HG03571 (cell line): ENCODE results near the gene GPR137.

Source experiments
- ATAC-seq: cut with Tn5 transposase; IDR thresholded peaks from one replicate; pipeline ENCODE4 v1.9.1; 2021; ENCODE audit not compliant: unreplicated experiment

Gene GPR137

DNA sequence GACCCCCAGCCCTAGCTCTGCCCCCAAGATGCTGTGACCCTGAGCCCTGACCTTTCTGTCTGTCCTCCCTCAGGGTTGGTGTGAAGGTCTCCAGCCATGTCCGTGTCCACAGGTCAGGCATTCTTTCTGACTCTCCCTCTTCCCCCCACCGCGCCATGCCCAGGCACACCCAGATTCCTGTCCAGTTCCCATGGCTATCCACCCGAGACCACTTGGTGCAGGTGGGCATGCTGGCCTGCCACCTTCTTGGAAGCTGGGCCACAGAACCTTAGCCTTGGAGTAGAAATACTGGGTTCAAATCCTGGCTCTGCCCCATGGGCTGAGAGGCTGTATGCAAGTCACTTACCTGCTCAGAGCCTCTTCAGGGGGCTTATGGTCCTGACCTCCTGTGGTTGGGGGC is 36.6 kb upstream of the GPR137 start:
- no peak for ATAC-seq

DNA sequence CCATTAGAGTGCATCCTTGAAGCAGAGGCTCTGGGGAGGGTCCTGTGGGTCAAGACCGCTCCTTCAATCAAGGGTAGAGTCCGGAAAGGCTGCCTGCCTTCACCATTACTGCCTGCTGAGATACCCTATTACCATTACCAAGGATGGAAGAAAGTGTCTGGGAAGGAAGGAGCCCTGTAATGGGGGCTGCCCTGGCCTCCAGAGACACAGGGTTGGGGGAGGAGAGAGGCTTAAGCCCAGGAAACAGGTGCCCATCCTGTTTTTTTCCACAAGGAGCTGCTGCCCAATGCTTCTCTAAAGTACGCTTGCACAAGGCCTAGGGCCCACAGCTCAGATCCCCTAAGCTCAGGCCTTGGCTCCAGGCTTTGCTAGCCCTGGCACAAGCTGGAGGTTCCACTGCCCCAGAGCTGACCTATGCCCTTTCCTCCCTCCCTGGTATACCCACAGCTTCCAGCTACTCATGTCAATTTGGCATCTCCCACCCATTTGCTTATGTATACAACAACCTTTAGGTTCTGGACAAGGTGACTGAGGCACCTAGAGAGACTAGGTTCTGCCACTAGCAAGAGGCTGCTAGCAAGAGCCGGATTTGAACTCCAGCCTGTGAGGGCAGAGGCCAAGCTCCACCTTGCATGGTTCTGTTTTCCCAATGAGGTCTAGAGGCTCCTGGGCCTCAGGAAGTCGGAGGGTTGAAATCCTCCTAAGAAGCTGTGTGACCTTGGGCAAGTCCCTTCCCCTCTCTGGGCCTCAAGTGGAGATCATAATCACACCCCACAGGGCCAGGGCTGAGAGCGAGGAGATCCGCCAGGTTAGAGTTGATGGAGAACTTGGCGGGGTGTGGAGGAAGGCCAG is 35.9 kb upstream of the GPR137 start:
- ATAC-seq, result no peak

DNA sequence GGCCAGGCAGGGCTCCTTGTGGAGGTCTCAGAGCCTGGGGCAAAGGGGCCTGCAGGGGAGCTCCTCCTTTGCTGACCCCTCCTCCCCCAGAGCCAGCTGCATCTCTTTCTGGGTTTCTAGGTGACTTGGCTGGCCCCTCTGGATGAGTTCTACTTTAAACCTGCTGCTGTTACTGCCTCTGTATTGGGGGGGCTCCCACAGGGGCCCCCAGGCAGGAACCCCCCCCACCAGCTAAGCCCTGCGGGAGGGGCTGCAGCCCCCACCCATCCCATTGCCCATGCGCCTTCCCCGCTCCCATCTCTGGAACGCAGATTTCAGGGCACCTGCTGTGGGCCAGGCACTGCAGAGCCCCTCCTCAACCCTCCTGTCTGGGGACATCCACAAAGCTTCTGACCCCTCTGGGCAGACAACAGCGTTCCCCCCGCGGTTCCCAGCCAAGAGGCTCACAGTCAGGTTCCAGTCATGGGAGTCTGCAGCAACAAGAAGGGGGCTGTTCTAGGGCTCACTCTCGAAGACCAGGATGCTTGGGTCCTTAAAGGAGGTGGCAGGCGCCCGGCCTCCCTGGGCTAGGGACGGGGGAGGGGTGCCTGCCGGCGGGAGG is 35.1 kb upstream of the GPR137 start:
- ATAC-seq, result no peak

DNA sequence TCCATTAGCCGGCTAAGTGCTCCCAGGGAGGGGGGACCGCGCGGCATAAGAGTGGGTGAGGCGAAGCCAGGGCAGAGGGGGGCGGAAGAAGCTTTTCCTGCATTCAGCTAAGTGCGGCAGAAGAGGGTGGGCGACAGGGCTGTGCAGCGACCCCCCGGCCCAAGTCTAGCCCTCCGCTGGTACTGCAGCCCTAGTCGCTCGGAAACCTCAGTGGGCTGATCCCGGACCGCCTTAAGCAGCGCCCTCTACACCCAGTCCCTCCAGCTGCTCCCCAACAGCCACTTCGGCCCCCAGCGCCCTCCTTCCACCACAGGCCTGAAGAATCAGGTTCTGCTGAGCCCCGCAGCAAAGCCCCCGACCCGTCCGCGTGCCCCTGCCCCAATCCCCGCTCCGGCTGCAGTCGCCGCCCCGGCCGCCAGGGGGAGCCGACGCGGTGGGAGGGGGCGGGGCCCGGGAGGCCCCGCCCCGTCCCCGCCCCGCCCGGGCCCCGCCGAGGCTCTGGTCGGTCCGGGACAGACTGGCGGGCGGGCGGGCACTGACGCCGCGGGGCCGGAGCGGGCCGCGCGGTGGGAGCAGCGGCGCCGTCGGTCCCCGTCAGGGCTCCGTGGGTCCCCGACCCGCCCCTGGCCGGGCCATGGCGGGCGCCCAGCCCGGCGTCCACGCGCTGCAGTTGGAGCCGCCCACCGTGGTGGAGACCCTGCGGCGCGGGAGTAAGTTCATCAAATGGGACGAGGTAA is 34.5 kb upstream of the GPR137 start, which contains the start of gene PLCB3:
TSS of gene PLCB3 (plus strand) at position 515 of the 737 bp plus-strand sequence. CDS start at position 635, 120 bp downstream.
- ATAC-seq, result no peak

DNA sequence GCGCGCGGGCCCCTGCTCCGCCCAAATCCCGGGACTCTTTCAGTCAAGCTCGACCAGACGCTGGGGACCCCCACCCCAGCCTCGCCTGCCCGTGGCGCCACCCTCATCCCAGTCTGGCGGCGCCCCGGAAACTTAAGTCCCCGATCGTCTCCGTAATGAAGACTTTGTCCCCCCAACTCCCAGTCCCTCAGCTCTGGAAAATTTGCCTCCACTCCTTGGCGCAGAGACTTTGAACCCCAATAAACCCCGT is 34.0 kb upstream of the GPR137 start:
- ATAC-seq, result no peak

DNA sequence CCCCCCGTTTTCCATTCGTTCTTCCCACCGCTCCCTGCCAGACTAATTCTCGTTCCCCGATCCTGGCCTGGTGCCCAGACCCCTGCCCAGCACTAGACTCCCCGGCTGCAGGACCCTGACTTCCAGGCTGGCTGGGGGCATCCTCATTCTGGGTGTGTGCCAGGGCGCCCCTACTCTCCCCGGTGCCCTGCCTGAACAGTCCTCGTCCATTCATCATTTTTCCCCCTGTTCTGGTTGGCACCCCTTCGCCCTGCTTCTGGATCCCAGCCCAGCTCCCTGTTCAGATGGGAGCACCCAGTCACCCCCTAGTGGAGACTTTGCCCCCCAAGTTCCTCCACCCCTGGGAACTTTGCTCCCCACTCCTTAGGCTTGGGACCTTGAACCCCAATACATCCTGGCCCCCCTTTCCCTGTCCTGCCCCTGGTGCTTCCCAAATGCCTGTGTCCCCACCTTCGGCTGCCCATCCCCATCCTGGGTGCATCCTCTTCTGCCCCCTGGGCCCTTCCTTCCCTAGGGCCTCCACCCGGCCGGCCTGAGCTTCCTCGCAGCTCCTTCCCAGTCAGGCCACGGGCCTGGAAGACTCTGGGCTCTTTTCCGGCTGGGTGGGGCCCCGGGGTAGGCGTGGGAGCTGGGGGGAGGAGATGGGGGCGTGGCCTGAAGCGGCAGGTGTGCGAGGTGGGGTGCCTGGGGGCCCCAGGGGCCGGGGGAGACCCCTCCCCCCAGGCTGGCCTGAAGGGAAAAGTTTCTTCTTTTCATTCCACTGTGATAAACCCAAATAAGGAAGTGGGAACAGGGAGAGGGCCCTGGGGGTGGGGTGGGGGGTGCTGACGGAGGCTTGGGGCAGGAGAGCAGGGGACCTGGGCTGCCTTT is 33.4 kb upstream of the GPR137 start:
- no peak for ATAC-seq

DNA sequence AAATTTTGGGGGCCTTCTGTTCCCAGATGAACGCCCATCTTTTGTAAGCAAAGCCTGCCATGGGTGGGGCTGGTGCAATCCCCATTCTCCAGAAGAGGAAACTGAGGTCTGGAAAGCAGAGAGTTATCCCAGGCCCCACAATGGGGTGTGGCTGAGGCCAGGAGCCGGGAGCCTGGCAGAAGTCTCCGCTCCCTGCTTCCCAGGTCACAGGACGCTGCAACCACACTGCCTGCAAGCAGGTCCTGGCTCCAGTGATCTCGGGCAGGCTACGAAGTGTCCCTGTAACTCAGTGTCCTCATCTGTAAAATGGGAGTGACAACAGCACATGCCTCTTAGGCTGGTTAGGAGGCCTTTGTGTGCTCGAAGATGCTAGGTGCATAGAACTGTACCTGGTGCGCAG is 32.6 kb upstream of the GPR137 start:
- ATAC-seq, result no peak

DNA sequence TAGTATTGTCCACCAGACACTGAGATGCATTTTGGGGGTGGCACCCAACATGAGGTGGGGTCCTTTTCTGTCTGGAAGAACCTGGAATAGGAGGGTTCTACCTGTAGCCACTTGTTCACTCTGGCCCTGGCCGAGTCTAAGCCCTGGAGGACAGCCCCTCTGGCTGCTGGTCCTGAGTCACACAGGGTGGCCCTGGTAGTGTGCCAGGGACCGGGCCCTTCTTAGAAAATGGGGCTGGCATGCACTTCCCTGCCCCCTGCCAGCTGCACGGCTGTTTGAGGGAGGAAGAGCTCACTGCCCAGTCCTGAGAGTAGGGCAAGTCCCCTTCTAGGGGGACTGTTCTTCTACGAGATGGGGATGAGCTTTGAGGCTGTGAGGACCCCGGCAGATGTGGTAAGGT is 32.2 kb upstream of the GPR137 start:
- ATAC-seq, result no peak

DNA sequence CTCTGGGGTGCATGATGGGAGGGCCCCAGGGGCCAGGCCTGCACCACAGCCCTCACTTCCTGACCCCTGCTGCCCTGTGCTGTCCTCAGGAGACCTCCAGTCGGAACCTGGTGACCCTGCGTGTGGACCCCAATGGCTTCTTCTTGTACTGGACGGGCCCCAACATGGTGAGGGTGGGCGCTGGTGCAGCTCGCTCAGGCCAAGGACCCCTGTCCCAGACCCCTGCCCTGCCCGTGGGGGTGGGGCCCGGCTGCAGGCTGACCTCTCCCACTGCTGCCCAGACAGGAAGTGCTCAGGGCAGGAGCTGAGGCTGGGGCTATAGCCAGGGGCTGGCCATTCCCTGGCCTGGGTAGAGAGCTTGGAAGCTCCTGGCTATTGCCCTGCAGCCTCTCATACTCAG is 31.3 kb upstream of the GPR137 start:
- no peak for ATAC-seq

DNA sequence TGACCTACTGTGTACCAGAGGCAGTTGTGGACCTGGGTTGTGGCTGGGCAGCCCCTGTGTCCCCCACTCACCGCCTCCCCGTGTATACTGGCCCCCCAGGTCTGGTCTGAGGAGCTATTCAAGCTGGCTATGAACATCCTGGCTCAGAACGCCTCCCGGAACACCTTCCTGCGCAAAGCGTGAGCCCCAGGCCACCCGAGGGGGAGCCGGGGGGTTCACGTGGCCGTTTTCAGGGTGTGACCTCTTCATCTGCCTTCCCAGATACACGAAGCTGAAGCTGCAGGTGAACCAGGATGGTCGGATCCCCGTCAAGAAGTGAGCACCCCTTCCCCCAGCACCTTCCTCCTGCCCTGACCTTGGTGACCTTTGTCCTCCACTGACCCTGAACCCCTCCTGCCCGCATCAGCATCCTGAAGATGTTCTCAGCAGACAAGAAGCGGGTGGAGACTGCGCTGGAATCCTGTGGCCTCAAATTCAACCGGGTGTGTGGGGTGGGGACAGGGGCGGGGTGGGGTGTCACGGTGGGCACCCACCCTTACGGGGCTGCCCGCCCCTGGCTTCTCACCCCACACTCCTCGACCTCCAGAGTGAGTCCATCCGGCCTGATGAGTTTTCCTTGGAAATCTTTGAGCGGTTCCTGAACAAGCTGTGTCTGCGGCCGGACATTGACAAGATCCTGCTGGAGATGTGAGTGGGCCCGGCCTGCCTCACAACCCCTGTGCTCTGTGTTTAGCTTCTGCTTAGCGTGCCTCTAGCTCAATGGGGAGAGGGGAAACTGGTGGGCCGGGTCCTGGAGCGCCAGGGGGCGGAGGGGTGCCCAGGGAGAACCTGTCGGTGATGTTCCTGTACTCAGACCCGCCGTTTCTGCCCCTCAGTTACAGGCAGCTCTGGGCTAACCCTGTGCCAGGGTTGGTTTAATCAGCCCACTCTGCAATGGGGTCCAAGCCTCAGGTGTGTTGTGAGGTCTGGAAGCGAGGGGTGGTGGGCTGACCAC is 30.2 kb upstream of the GPR137 start:
- no peak for ATAC-seq

DNA sequence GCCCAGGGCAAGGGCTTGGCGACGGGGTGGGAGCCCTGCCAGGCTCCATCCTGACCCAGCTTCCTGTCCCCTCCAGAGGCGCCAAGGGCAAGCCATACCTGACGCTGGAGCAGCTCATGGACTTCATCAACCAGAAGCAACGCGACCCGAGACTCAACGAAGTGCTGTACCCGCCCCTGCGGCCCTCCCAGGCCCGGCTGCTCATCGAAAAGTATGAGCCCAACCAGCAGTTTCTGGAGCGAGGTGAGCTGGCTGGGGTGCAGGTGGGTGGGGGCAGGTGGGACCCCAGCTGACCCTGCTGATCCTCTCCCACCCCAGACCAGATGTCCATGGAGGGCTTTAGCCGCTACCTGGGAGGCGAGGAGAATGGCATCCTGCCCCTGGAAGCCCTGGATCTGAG is 29.3 kb upstream of the GPR137 start:
- ATAC-seq, result no peak

DNA sequence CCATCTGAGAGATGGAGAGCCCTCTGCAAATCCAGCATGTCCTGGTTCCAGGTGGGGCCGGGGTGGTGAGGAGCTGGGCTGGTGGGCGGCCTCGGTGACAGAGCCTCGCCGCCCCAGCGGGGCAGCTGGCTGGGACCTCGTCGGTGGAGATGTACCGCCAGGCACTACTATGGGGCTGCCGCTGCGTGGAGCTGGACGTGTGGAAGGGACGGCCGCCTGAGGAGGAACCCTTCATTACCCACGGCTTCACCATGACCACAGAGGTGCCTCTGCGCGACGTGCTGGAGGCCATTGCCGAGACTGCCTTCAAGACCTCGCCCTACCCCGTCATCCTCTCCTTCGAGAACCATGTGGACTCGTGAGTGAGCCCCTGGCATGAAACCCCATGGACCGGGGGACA is 27.3 kb upstream of the GPR137 start:
- no peak for ATAC-seq

DNA sequence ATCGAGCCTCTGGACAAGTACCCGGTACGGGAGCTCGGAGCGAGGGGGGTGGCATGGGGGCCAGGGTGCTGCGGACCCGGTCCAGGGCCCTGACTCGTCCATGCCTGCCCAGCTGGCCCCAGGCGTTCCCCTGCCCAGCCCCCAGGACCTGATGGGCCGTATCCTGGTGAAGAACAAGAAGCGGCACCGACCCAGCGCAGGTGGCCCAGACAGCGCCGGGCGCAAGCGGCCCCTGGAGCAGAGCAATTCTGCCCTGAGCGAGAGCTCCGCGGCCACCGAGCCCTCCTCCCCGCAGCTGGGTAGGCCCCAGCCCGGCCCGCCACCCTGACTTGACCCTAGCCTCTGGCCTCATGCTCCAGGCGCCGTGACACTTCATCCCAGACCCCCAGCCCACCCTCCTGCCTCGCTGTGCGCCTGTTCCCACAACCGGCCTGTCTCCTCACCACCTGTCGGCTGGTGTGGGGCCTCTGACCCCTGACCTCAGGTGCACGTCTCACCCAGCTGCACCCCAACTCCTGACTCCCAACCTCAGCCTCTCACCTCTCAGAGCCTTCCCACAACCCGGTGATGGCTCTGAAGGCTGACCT is 26.6 kb upstream of the GPR137 start:
- no peak for ATAC-seq

DNA sequence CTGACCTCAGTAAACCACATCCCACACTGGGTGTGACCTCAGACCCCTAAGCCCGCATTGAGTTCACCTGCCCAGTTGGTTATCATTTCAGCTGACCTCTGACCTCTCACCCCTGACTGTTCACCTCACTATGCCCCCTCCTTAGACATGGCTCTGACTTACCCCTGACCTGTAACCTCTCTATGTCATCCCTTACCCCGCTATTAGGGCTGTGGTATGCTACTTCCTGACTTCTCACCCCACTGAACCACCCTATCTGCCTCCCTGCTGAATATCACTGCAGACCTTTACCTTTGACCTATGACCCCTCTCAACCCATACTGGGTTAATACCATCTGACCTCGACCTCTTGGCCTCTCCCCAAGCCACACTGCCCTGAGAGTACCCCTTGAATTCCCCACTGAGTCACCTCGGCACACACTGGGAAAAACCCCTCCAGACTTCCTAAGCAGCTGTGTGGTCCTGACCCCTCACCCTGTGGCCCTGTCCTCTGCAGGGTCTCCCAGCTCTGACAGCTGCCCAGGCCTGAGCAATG is 26.0 kb upstream of the GPR137 start:
- no peak for ATAC-seq

DNA sequence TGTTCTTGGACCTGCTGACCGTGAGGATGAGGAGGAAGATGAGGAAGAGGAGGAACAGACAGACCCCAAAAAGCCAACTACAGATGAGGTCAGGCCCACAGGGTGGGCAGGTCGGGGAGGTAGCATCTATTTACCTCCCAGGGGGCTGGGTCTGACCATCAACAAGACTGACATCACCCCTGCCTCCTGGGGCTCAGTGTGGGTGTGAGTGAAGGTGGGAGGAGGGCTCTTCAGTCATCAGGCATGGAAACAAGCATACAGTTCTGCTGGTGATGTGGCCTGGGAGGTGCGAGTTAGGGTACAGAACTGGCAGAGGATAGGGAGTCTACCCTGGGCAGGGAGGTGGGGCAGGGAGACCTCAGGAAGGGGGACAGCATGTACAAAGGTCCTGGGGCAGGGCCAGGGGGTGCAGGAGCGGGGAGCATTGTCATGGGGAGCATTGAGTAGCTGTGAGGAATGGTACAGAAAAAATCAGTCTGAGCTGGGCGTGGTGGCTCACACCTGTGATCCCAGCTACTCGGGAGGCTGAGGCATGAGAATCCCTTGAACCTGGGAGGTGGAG is 25.4 kb upstream of the GPR137 start:
- ATAC-seq, result no peak

DNA sequence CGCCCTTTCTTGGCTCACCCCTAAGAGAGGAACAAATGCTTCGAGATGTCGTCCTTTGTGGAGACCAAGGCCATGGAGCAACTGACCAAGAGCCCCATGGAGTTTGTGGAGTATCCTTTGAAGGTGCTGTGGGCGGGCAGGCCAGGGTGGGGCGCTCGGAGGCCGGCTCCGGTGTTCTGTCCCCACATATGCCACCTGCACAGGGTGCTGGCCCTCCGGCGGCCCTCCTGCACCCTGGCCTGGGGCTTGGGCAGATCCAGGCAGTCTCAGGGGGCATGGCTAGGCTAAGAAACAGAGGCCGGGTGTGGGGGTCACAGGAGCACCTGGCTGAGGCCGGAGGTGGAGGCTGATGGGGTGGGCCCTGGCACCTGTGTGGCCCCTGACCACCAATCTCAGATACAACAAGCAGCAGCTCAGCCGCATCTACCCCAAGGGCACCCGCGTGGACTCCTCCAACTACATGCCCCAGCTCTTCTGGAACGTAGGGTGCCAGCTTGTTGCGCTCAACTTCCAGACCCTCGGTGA is 24.0 kb upstream of the GPR137 start:
- ATAC-seq, result no peak

DNA sequence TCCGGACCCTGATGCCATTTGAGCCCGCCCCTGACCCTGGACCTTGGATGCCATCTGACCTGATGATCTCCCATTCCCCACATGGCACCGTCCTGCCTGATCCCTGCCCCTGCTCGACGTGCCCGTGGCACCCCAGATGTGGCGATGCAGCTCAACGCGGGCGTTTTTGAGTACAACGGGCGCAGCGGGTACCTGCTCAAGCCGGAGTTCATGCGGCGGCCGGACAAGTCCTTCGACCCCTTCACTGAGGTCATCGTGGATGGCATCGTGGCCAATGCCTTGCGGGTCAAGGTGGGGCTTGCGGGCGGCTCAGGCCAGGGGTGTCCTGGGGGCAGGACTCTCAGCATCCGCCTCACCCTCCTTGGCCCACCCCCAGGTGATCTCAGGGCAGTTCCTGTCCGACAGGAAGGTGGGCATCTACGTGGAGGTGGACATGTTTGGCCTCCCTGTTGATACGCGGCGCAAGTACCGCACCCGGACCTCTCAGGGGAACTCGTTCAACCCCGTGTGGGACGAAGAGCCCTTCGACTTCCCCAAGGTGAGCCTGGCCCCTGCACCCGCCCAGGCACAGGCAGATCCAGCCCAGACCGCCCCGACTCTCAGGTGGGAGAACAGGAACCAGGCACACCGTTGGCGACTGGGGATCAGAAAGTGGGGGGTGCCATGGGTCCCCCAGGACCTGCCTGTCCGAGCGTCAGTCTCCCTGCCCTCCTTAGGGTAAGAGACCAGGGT is 23.2 kb upstream of the GPR137 start:
- no peak for ATAC-seq
